ENCODE data around the gene BAG3.

DNA sequence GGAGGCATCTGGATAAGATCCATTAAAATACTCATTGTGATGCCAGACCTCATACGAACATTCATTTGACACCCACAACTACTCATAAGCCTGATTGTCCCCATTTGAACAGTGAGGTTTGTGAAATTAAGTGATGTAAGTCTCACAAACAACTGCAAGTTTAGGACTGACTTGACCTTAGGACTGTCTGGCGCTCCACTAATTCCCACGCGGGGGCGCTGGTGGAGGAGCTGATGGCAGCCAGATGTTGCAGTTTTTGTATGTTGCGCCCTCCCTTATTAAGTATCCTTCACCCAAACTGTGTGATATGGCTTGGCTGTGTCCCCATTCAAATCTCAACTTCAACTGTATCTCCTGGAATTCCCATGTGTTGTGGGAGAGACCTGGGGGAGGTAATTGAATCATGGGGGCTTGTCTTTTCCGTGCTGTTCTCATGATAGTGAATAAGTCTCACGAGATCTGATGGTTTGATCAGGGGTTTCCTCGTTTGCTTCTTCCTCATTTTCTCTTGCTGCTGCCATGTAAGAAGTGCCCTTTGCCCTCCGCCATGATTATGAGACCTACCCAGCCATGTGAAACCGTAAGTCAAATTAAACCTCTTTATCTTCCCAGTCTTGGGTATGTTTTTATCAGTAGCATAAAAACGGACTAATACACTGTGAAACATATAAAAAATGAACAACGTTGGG lies 34.2 kb upstream of the BAG3 start:
- TF ChIP-seq, protein P1, sequence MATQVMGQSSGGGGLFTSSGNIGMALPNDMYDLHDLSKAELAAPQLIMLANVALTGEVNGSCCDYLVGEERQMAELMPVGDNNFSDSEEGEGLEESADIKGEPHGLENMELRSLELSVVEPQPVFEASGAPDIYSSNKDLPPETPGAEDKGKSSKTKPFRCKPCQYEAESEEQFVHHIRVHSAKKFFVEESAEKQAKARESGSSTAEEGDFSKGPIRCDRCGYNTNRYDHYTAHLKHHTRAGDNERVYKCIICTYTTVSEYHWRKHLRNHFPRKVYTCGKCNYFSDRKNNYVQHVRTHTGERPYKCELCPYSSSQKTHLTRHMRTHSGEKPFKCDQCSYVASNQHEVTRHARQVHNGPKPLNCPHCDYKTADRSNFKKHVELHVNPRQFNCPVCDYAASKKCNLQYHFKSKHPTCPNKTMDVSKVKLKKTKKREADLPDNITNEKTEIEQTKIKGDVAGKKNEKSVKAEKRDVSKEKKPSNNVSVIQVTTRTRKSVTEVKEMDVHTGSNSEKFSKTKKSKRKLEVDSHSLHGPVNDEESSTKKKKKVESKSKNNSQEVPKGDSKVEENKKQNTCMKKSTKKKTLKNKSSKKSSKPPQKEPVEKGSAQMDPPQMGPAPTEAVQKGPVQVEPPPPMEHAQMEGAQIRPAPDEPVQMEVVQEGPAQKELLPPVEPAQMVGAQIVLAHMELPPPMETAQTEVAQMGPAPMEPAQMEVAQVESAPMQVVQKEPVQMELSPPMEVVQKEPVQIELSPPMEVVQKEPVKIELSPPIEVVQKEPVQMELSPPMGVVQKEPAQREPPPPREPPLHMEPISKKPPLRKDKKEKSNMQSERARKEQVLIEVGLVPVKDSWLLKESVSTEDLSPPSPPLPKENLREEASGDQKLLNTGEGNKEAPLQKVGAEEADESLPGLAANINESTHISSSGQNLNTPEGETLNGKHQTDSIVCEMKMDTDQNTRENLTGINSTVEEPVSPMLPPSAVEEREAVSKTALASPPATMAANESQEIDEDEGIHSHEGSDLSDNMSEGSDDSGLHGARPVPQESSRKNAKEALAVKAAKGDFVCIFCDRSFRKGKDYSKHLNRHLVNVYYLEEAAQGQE (IDR thresholded peaks at IDR 0.05; ENCODE audit: insufficient read depth in 1 of 2, low read depth in 2 of 2, low read length in 2 of 2): no peak
- no peak for TF ChIP-seq POLR2AphosphoS5 (IDR thresholded peaks at IDR 0.05; ENCODE audit: low read depth, low read length)
- no peak for TF ChIP-seq SIN3A (IDR thresholded peaks at IDR 0.05; ENCODE audit: borderline replicate concordance, insufficient read depth, low read length)
- TF ChIP-seq TAF1 (IDR thresholded peaks at IDR 0.05; ENCODE audit: borderline replicate concordance, insufficient read depth, low read length): no peak
- no peak for TF ChIP-seq FOXP2 (optimal IDR thresholded peaks at IDR 0.05; ENCODE audit: borderline replicate concordance, extremely low read depth, extremely low read length, insufficient read depth)
